HEK293 (cell line): ENCODE measurements around the gene MPZL1.

ENCODE experiments used
- CTCF ChIA-PET: fragments of 350-600 bp; formaldehyde crosslinking; extraction: SDS; loops from one replicate; lab custom pipeline; 2021; ENCODE audit warnings: antibody characterized with exemption; lab: Yijun Ruan, JAX
- POLR2A ChIA-PET: fragments of 300-600 bp; formaldehyde crosslinking; extraction: SDS; loops from one replicate; lab custom pipeline; 2020; ENCODE audit warnings: antibody characterized with exemption, inconsistent platforms; lab: Yijun Ruan, JAX
- H3K27ac ChIP-seq: fragments of 200-500 bp; sonication (Bioruptor generic); 2 replicates; pipeline ENCODE4 v1.5.1; 2014; ENCODE audit warnings: low read depth, low read length, control low read depth, inconsistent platforms; ENCODE audit errors: extremely low read depth
- H3K36me3 ChIP-seq, 2 experiments: fragments of 200-500 bp in 1 of 2; sonication (Bioruptor generic) in 1 of 2; 1 replicate in 1 of 2; 2 replicates in 1 of 2; pipeline ENCODE4 v1.5.1; 2014 to 2017; ENCODE audit warnings: inconsistent platforms in 2 of 2, low read length in 2 of 2; ENCODE audit not compliant: control insufficient read depth in 2 of 2, insufficient read depth in 1 of 2
- H3K4me1 ChIP-seq: fragments of 200-500 bp; sonication (Bioruptor generic); 2 replicates; pipeline ENCODE4 v1.5.1; 2014; ENCODE audit warnings: mild to moderate bottlenecking, low read length, inconsistent platforms; ENCODE audit not compliant: control insufficient read depth, insufficient read depth
- H3K4me3 ChIP-seq: 2 replicates; pipeline ENCODE4 v1.5.1; 2011; ENCODE audit warnings: low read depth, mild to moderate bottlenecking, control low read depth, low read length, moderate library complexity
- H3K9me3 ChIP-seq: fragments of 200-500 bp; sonication (Bioruptor generic); 2 replicates; pipeline ENCODE4 v1.5.1; 2014; ENCODE audit warnings: low read depth, low read length, inconsistent platforms; ENCODE audit not compliant: control insufficient read depth, insufficient read depth
- GLIS1 ChIP-seq: fragments of 450-650 bp; formaldehyde crosslinking; IDR thresholded peaks from 2 replicates; pipeline ENCODE4 v1.5.1; 2016; ENCODE audit warnings: missing biosample characterization, missing genetic modification characterization
- SCRT2 ChIP-seq: fragments of 450-650 bp; formaldehyde crosslinking; IDR thresholded peaks from 2 replicates; pipeline ENCODE4 v1.5.1; 2016; ENCODE audit warnings: missing biosample characterization, missing genetic modification characterization
- ZBTB48 ChIP-seq: fragments of 450-650 bp; formaldehyde crosslinking; IDR thresholded peaks from 2 replicates; pipeline ENCODE4 v1.5.1; 2016; ENCODE audit warnings: missing biosample characterization, missing genetic modification characterization
- ZEB2 ChIP-seq: fragments of 450-650 bp; formaldehyde crosslinking; IDR thresholded peaks from 2 replicates; pipeline ENCODE4 v1.5.1; 2016; ENCODE audit warnings: missing biosample characterization, missing genetic modification characterization
- ZFP69B ChIP-seq: fragments of 450-650 bp; formaldehyde crosslinking; IDR thresholded peaks from 2 replicates; pipeline ENCODE4 v1.5.1; 2016; ENCODE audit warnings: missing biosample characterization, missing genetic modification characterization
- ZNF133 ChIP-seq: fragments of 450-650 bp; formaldehyde crosslinking; IDR thresholded peaks from 2 replicates; pipeline ENCODE4 v1.5.1; 2016; ENCODE audit warnings: missing biosample characterization, missing genetic modification characterization
- ZNF169 ChIP-seq: fragments of 450-650 bp; formaldehyde crosslinking; IDR thresholded peaks from 2 replicates; pipeline ENCODE4 v1.5.1; 2016; ENCODE audit warnings: missing biosample characterization, missing genetic modification characterization
- ZNF214 ChIP-seq: fragments of 450-650 bp; formaldehyde crosslinking; IDR thresholded peaks from 2 replicates; pipeline ENCODE4 v1.5.1; 2017; ENCODE audit warnings: missing biosample characterization, mild to moderate bottlenecking, missing genetic modification characterization, borderline replicate concordance
- ZNF354C ChIP-seq: fragments of 450-650 bp; formaldehyde crosslinking; IDR thresholded peaks from 2 replicates; pipeline ENCODE4 v1.5.1; 2016; ENCODE audit warnings: missing biosample characterization, missing genetic modification characterization, low read depth, borderline replicate concordance
- ZNF394 ChIP-seq: fragments of 450-650 bp; formaldehyde crosslinking; IDR thresholded peaks from 2 replicates; pipeline ENCODE4 v1.5.1; 2016; ENCODE audit warnings: missing biosample characterization, missing genetic modification characterization, mild to moderate bottlenecking, moderate library complexity, borderline replicate concordance
- ZNF416 ChIP-seq: fragments of 450-650 bp; formaldehyde crosslinking; IDR thresholded peaks from 2 replicates; pipeline ENCODE4 v1.5.1; 2016; ENCODE audit warnings: missing biosample characterization, missing genetic modification characterization
- ZNF473 ChIP-seq: fragments of 450-650 bp; formaldehyde crosslinking; IDR thresholded peaks from 2 replicates; pipeline ENCODE4 v1.5.1; 2017; ENCODE audit warnings: missing biosample characterization, missing genetic modification characterization
- ZNF488 ChIP-seq: fragments of 450-650 bp; formaldehyde crosslinking; IDR thresholded peaks from 2 replicates; pipeline ENCODE4 v1.5.1; 2016; ENCODE audit warnings: missing biosample characterization, missing genetic modification characterization
- ZNF571 ChIP-seq: fragments of 450-650 bp; formaldehyde crosslinking; IDR thresholded peaks from 2 replicates; pipeline ENCODE4 v1.5.0; 2017; ENCODE audit warnings: missing biosample characterization, missing genetic modification characterization
- ZNF658 ChIP-seq: fragments of 450-650 bp; formaldehyde crosslinking; IDR thresholded peaks from 2 replicates; pipeline ENCODE4; 2016; ENCODE audit warnings: missing biosample characterization, missing genetic modification characterization
- ZNF701 ChIP-seq: fragments of 450-650 bp; formaldehyde crosslinking; IDR thresholded peaks from 2 replicates; pipeline ENCODE4 v1.5.1; 2016; ENCODE audit warnings: missing biosample characterization, missing genetic modification characterization
- ZNF785 ChIP-seq: fragments of 450-650 bp; formaldehyde crosslinking; IDR thresholded peaks from 2 replicates; pipeline ENCODE4 v1.5.1; 2016; ENCODE audit warnings: missing biosample characterization, missing genetic modification characterization
- ZNF792 ChIP-seq: fragments of 450-650 bp; formaldehyde crosslinking; IDR thresholded peaks from 2 replicates; pipeline ENCODE4 v1.5.1; 2016; ENCODE audit warnings: missing biosample characterization, missing genetic modification characterization
- TF ChIP-seq, protein P1 (sequence below): fragments of 450-650 bp; formaldehyde crosslinking; IDR thresholded peaks from 2 replicates; pipeline ENCODE4 v1.5.1; 2016; ENCODE audit warnings: missing biosample characterization, missing genetic modification characterization
- TF ChIP-seq, protein P2 (sequence below): fragments of 450-650 bp; formaldehyde crosslinking; IDR thresholded peaks from 2 replicates; pipeline ENCODE4 v1.5.1; 2016; ENCODE audit warnings: missing biosample characterization, missing genetic modification characterization
- TF ChIP-seq, protein P3 (sequence below): fragments of 450-650 bp; formaldehyde crosslinking; IDR thresholded peaks from 2 replicates; pipeline ENCODE4 v1.5.1; 2016; ENCODE audit warnings: missing biosample characterization, missing genetic modification characterization

MPZL1 gene

GRCh38 chr1:167715157-167715999 lies 6.4 kb upstream of the MPZL1 start (continued):
- TF ChIP-seq ZNF658 (tag by site-specific recombination): no peak
- 0 out of 2 replicates have a peak, but pooled peaks have one; percentile 33 for TF ChIP-seq ZNF785 (tag by site-specific recombination)
- no peak for TF ChIP-seq ZNF416
- TF ChIP-seq ZNF792 (tag by site-specific recombination): no peak
- TF ChIP-seq SCRT2 (tag by site-specific recombination): peak; percentile 56; the same call in 1 of the 2 replicates
- no peak for TF ChIP-seq ZFP69B (tag by site-specific recombination)
- TF ChIP-seq, protein P1, sequence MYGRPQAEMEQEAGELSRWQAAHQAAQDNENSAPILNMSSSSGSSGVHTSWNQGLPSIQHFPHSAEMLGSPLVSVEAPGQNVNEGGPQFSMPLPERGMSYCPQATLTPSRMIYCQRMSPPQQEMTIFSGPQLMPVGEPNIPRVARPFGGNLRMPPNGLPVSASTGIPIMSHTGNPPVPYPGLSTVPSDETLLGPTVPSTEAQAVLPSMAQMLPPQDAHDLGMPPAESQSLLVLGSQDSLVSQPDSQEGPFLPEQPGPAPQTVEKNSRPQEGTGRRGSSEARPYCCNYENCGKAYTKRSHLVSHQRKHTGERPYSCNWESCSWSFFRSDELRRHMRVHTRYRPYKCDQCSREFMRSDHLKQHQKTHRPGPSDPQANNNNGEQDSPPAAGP (tag by site-specific recombination): peak; percentile 87
- TF ChIP-seq ZEB2 (tag by site-specific recombination): peak; percentile 57
- no peak for TF ChIP-seq ZNF169 (tag by site-specific recombination)
- TF ChIP-seq ZNF701 (tag by site-specific recombination): no peak
- TF ChIP-seq, protein P2, sequence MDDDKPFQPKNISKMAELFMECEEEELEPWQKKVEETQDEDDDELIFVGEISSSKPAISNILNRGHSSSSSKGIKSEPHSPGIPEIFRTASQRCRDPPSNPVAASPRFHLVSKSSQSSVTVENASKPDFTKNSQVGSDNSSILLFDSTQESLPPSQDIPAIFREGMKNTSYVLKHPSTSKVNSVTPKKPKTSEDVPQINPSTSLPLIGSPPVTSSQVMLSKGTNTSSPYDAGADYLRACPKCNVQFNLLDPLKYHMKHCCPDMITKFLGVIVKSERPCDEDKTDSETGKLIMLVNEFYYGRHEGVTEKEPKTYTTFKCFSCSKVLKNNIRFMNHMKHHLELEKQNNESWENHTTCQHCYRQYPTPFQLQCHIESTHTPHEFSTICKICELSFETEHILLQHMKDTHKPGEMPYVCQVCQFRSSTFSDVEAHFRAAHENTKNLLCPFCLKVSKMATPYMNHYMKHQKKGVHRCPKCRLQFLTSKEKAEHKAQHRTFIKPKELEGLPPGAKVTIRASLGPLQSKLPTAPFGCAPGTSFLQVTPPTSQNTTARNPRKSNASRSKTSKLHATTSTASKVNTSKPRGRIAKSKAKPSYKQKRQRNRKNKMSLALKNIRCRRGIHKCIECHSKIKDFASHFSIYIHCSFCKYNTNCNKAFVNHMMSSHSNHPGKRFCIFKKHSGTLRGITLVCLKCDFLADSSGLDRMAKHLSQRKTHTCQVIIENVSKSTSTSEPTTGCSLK (tag by site-specific recombination): no peak
- no peak for TF ChIP-seq ZNF488 (tag by site-specific recombination)
- TF ChIP-seq GLIS1: no peak
- peak; percentile 13; the same call in 1 of the 2 replicates for TF ChIP-seq ZNF214 (tag by site-specific recombination)
- TF ChIP-seq ZNF354C (tag by site-specific recombination): no peak
- TF ChIP-seq ZNF394: peak; percentile 49; the same call in 1 of the 2 replicates
- TF ChIP-seq, protein P3, sequence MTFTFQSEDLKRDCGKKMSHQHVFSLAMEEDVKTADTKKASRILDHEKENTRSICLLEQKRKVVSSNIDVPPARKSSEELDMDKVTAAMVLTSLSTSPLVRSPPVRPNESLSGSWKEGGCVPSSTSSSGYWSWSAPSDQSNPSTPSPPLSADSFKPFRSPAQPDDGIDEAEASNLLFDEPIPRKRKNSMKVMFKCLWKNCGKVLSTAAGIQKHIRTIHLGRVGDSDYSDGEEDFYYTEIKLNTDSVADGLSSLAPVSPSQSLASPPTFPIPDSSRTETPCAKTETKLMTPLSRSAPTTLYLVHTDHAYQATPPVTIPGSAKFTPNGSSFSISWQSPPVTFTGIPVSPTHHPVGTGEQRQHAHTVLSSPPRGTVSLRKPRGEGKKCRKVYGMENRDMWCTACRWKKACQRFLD: no peak
- no peak for TF ChIP-seq ZNF571 (tag by site-specific recombination)
- TF ChIP-seq, all 188 proteins: peak for 59

- ChIA-PET POLR2A (interaction anchor here (3.5 kb wide), 1 partner anchor 221 kb away, joined by 23 read pairs; the partner anchor contains the start of genes DCAF6 and MPC2), CTCF (interaction anchor here (0.6 to 2.7 kb wide), 9 partner anchors 8 to 723 kb away, joined by 3 to 9 read pairs (median 3); no protein-coding TSS in a partner anchor)
- peak; percentile 57 for TF ChIP-seq ZNF133 (tag by site-specific recombination)
- TF ChIP-seq ZNF473: no peak
- 0 out of 2 replicates have a peak, but pooled peaks have one; percentile 7 for TF ChIP-seq ZBTB48
- Histone ChIP-seq H3K4me3 (peak overlapping the region; percentile 65), H3K4me1 (no peaks in the 10 kb centered on the region), H3K36me3 (no peaks in the 10 kb centered on the region), H3K27ac (peak overlapping the region; percentile 1; the same call in 1 of the 2 replicates), H3K9me3 (no peaks in the 10 kb centered on the region)
These were observed 5.8 kb upstream of the MPZL1 start for GRCh38 chr1:167716000-167716271.
